ENCODE data around the gene BCL6. TPM values are rescaled to one million over a fixed set of nuclear protein-coding genes. Genes with fewer than 3 reads are reported as not detected.

Gene BCL6
- total RNA-seq, 1 experiment from 2014 or later: 3.0 TPM

GRCh38 chr3:187742351-187743171 is 2.7 kb downstream of the BCL6 start:
- in situ Hi-C loops (cut with HindIII; ENCODE audit: low pct_unique_long_range_greater_than_20kb, low sequenced_read_pairs): loop anchor here (5.0 kb wide), 1 partner anchor 1210 kb away; no protein-coding TSS in a partner anchor
- no peak for DNase-seq (ENCODE audit: low read depth)

- peak; percentile 67 for DNase-seq (ENCODE audit: low read depth)
- in situ Hi-C loops (cut with HindIII; ENCODE audit: low pct_unique_long_range_greater_than_20kb, low sequenced_read_pairs): loop anchor here (5.0 kb wide), 1 partner anchor 1211 kb away; no protein-coding TSS in a partner anchor
These were observed 3.6 kb downstream of the BCL6 start for GRCh38 chr3:187741403-187742350.

GRCh38 chr3:187740421-187741399 is 4.6 kb downstream of the BCL6 start:
- peak; percentile 63 for DNase-seq (ENCODE audit: low read depth)
- in situ Hi-C loops (cut with HindIII; ENCODE audit: low pct_unique_long_range_greater_than_20kb, low sequenced_read_pairs): loop anchor here (5.0 kb wide), 1 partner anchor 1212 kb away; no protein-coding TSS in a partner anchor

- DNase-seq (ENCODE audit: low read depth): peak; percentile 88
- in situ Hi-C loops (cut with HindIII; ENCODE audit: low pct_unique_long_range_greater_than_20kb, low sequenced_read_pairs): loop anchor here (5.0 kb wide), 1 partner anchor 1213 kb away; no protein-coding TSS in a partner anchor
These were observed 5.5 kb downstream of the BCL6 start for GRCh38 chr3:187739561-187740332.

- in situ Hi-C loops (cut with HindIII; ENCODE audit: low pct_unique_long_range_greater_than_20kb, low sequenced_read_pairs): no loop called here
- no peak for DNase-seq (ENCODE audit: low read depth)
These were observed 6.1 kb downstream of the BCL6 start for GRCh38 chr3:187739094-187739560.

GRCh38 chr3:187738331-187739093 is 6.8 kb downstream of the BCL6 start:
- DNase-seq (ENCODE audit: low read depth): peak; percentile 87
- in situ Hi-C loops (cut with HindIII; ENCODE audit: low pct_unique_long_range_greater_than_20kb, low sequenced_read_pairs): no loop called here

GRCh38 chr3:187738071-187738330 is 7.3 kb downstream of the BCL6 start:
- DNase-seq (ENCODE audit: low read depth): no peak
- in situ Hi-C loops (cut with HindIII; ENCODE audit: low pct_unique_long_range_greater_than_20kb, low sequenced_read_pairs): no loop called here

GRCh38 chr3:187737368-187738070 is 7.7 kb downstream of the BCL6 start:
- in situ Hi-C loops (cut with HindIII; ENCODE audit: low pct_unique_long_range_greater_than_20kb, low sequenced_read_pairs): no loop called here
- DNase-seq (ENCODE audit: low read depth): peak; percentile 72

- no peak for DNase-seq (ENCODE audit: low read depth)
- in situ Hi-C loops (cut with HindIII; ENCODE audit: low pct_unique_long_range_greater_than_20kb, low sequenced_read_pairs): no loop called here
These were observed 8.3 kb downstream of the BCL6 start for GRCh38 chr3:187737006-187737367.

GRCh38 chr3:187736418-187736871 is 8.8 kb downstream of the BCL6 start:
- in situ Hi-C loops (cut with HindIII; ENCODE audit: low pct_unique_long_range_greater_than_20kb, low sequenced_read_pairs): no loop called here
- DNase-seq (ENCODE audit: low read depth): peak; percentile 66

- in situ Hi-C loops (cut with HindIII; ENCODE audit: low pct_unique_long_range_greater_than_20kb, low sequenced_read_pairs): no loop called here
These were observed 9.4 kb downstream of the BCL6 start for GRCh38 chr3:187735837-187736236.

GRCh38 chr3:187735383-187735782 is 9.9 kb downstream of the BCL6 start:
- in situ Hi-C loops (cut with HindIII; ENCODE audit: low pct_unique_long_range_greater_than_20kb, low sequenced_read_pairs): no loop called here
- DNase-seq (ENCODE audit: low read depth): no peak

More at GRCh38 chr3:187735837-187736236, 9.4 kb downstream of the BCL6 start:
- DNase-seq (ENCODE audit: low read depth): no peak

- in situ Hi-C loops (cut with HindIII; ENCODE audit: low pct_unique_long_range_greater_than_20kb, low sequenced_read_pairs): no loop called here
These were observed 10.4 kb downstream of the BCL6 start for GRCh38 chr3:187734841-187735240.

GRCh38 chr3:187733371-187733770 is 11.9 kb downstream of the BCL6 start:
- in situ Hi-C loops (cut with HindIII; ENCODE audit: low pct_unique_long_range_greater_than_20kb, low sequenced_read_pairs): no loop called here

More at GRCh38 chr3:187734841-187735240, 10.4 kb downstream of the BCL6 start:
- no peak for DNase-seq (ENCODE audit: low read depth)

GRCh38 chr3:187729598-187729997 is 15.7 kb downstream of the BCL6 start:
- in situ Hi-C loops (cut with HindIII; ENCODE audit: low pct_unique_long_range_greater_than_20kb, low sequenced_read_pairs): no loop called here

More at GRCh38 chr3:187733371-187733770, 11.9 kb downstream of the BCL6 start:
- no peak for DNase-seq (ENCODE audit: low read depth)

More at GRCh38 chr3:187729598-187729997, 15.7 kb downstream of the BCL6 start:
- no peak for DNase-seq (ENCODE audit: low read depth)

All from Caki2 (cell line).